Neural cell (in vitro differentiated cells): Measurements from ENCODE around the gene ELAC1. TPM values are rescaled to one million over a fixed set of nuclear protein-coding genes. Genes with fewer than 3 reads are reported as not detected.

ENCODE experiments used
- H2AFZ ChIP-seq: fragments of 200-600, 300-800 bp; sonication (generic), shearing (Covaris generic); 2 replicates; pipeline ENCODE4 v1.6.0; 2014; ENCODE audit warnings: low read depth, mild to moderate bottlenecking, antibody characterized with exemption, low read length, moderate library complexity
- H3F3A ChIP-seq: fragments of 200-600 bp; shearing (Covaris generic); 2 replicates; pipeline ENCODE4 v1.6.1; 2016; ENCODE audit warnings: mild to moderate bottlenecking, moderate library complexity, mixed read lengths, antibody characterized with exemption, low read length; ENCODE audit not compliant: insufficient read depth, poor library complexity, severe bottlenecking
- H3K27ac ChIP-seq: fragments of 200-600, 300-800 bp; sonication (generic), shearing (Covaris generic); 2 replicates; pipeline ENCODE4 v1.5.1; 2014; ENCODE audit warnings: mild to moderate bottlenecking, low read length, moderate library complexity
- H3K27me3 ChIP-seq: fragments of 300-800, 200-600 bp; sonication (generic), shearing (Covaris generic); 2 replicates; pipeline ENCODE4 v1.6.0; 2014; ENCODE audit warnings: mild to moderate bottlenecking, low read depth, low read length, moderate library complexity; ENCODE audit not compliant: insufficient read depth
- H3K36me3 ChIP-seq: fragments of 300-800, 200-600 bp; sonication (generic), shearing (Covaris generic); 2 replicates; pipeline ENCODE4 v1.5.1; 2014; ENCODE audit warnings: mild to moderate bottlenecking, antibody characterized with exemption, low read length, moderate library complexity; ENCODE audit not compliant: insufficient read depth
- H3K4me2 ChIP-seq: fragments of 300-800, 200-600 bp; sonication (generic), shearing (Covaris generic); 2 replicates; pipeline ENCODE4 v1.6.0; 2014; ENCODE audit warnings: mild to moderate bottlenecking, low read length
- H3K4me3 ChIP-seq: fragments of 300-800, 200-600 bp; sonication (generic), shearing (Covaris generic); 2 replicates; pipeline ENCODE4 v1.5.1; 2014; ENCODE audit warnings: mild to moderate bottlenecking, low read length, moderate library complexity
- H3K79me2 ChIP-seq: fragments of 200-600 bp; shearing (Covaris generic); replicated peaks from 2 replicates; pipeline ENCODE4 v1.6.0; 2014; ENCODE audit warnings: mild to moderate bottlenecking, low read length, moderate library complexity; ENCODE audit not compliant: insufficient read depth
- H3K9ac ChIP-seq: fragments of 300-800, 200-600 bp; sonication (generic), shearing (Covaris generic); 2 replicates; pipeline ENCODE4 v1.6.1; 2016; ENCODE audit warnings: mild to moderate bottlenecking, low read length, mixed read lengths
- H3K9me2 ChIP-seq: fragments of 200-600 bp; shearing (Covaris generic); 2 replicates; pipeline ENCODE4 v1.6.1; 2016; ENCODE audit warnings: mild to moderate bottlenecking, low read length, mixed read lengths; ENCODE audit not compliant: insufficient read depth
- H3K9me3 ChIP-seq: fragments of 200-600, 300-800 bp; sonication (generic), shearing (Covaris generic); 2 replicates; pipeline ENCODE4 v1.6.1; 2016; ENCODE audit warnings: mild to moderate bottlenecking, mixed run types, low read length, moderate library complexity, mixed read lengths
- H4K20me1 ChIP-seq: fragments of 200-600 bp; shearing (Covaris generic); 2 replicates; pipeline ENCODE4 v1.6.1; 2016; ENCODE audit warnings: mild to moderate bottlenecking, mixed run types; ENCODE audit not compliant: insufficient read depth
- CTCF ChIP-seq: fragments of 450-650 bp; IDR thresholded peaks from 2 replicates; pipeline ENCODE4 v1.5.1; 2014; ENCODE audit warnings: antibody characterized with exemption, mild to moderate bottlenecking, moderate library complexity; ENCODE audit not compliant: poor library complexity, severe bottlenecking
- EP300 ChIP-seq: fragments of 450-650 bp; conservative IDR thresholded peaks from 2 replicates; pipeline ENCODE4 v1.6.1; 2014; ENCODE audit warnings: antibody characterized with exemption, mild to moderate bottlenecking, moderate library complexity; ENCODE audit not compliant: poor library complexity, severe bottlenecking
- EZH2 ChIP-seq: fragments of 200-600, 300-800 bp; shearing (Covaris generic), sonication (generic); IDR thresholded peaks from 2 replicates; pipeline ENCODE4 v1.6.1; 2014; ENCODE audit warnings: antibody characterized with exemption, low read length, borderline replicate concordance, mild to moderate bottlenecking; ENCODE audit not compliant: insufficient read depth, poor library complexity, severe bottlenecking
- MXI1 ChIP-seq: fragments of 450-650 bp; conservative IDR thresholded peaks from 2 replicates; pipeline ENCODE4 v1.6.1; 2014; ENCODE audit warnings: antibody characterized with exemption, mild to moderate bottlenecking; ENCODE audit not compliant: poor library complexity, severe bottlenecking
- POLR2AphosphoS5 ChIP-seq: IDR thresholded peaks from 2 replicates; pipeline ENCODE4 v1.6.1; 2012
- RAD21 ChIP-seq: fragments of 450-650 bp; conservative IDR thresholded peaks from 2 replicates; pipeline ENCODE4 v1.6.1; 2014; ENCODE audit warnings: antibody characterized with exemption, mild to moderate bottlenecking, moderate library complexity
- REST ChIP-seq: IDR thresholded peaks from 2 replicates; pipeline ENCODE4 v1.6.1; 2012; ENCODE audit warnings: borderline replicate concordance
- SMC3 ChIP-seq: fragments of 450-650 bp; conservative IDR thresholded peaks from 2 replicates; pipeline ENCODE4 v1.6.1; 2014; ENCODE audit warnings: antibody characterized with exemption, mild to moderate bottlenecking, moderate library complexity; ENCODE audit not compliant: poor library complexity
- TAF1 ChIP-seq: IDR thresholded peaks from 2 replicates; pipeline ENCODE4 v1.6.1; 2012; ENCODE audit warnings: low read depth
- polyA plus RNA-seq: library from polyadenylated mRNA; depleted of rRNA; stranded (reverse); fragments of >200 nt; gene quantifications from 2 replicates; pipeline ENCODE4 v1.2.3, GENCODE V29; 2014

ELAC1 gene
- polyA plus RNA-seq, 1 donor from 2014 or later: 20.6 TPM

DNA sequence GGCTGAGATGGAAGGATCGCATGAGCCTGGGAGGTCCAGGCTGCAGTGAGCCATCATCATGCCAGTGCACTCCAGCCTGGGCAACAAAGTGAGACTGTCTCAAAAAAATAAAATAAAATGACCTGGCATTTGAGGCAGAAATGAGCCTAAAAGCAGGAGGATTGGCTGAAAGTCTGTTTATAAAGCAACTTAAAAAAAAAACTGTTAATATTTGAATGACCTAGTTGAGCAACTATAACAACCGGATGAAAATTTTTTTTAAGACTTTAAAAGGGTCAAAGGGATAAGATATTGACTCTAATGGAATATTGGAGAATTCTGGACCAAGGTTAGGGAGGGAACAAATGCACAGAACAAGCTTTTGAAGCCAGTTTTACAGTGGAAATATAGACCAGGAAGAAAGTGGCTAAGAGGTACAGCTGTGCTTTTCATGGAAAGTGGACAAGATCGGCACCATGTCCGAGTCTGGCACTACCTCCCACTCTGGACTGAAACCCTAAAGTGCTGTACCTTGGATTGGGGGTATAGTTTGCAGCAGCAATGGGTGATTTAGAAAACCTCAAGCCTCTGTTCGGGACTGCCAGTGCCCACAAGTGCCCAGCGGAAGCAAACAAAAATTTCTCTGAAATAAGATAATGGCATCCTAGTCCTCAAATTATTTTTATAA lies 33.2 kb upstream of the ELAC1 start:
- H3K4me2 ChIP-seq: no peak overlapping the region
- H3K27me3 ChIP-seq: no peaks in the 10 kb centered on the region
- no peaks in the 10 kb centered on the region for H3K9me2 ChIP-seq
- H3K9ac ChIP-seq: no peak overlapping the region
- no peak overlapping the region for H3K4me3 ChIP-seq
- no peaks in the 10 kb centered on the region for H3K9me3 ChIP-seq
- no peaks in the 10 kb centered on the region for H3K36me3 ChIP-seq
- no peaks in the 10 kb centered on the region for H3F3A ChIP-seq
- no peaks in the 10 kb centered on the region for H3K79me2 ChIP-seq
- no peaks in the 10 kb centered on the region for H4K20me1 ChIP-seq
- TF ChIP-seq MXI1: no peak
- no peak for TF ChIP-seq TAF1
- TF ChIP-seq CTCF: no peak
- no peak for TF ChIP-seq REST
- no peak for TF ChIP-seq EP300
- H2AFZ ChIP-seq: no peak overlapping the region
- no peak overlapping the region for H3K27ac ChIP-seq

- H3K27ac ChIP-seq: peak overlapping the region; percentile 44
- peak; percentile 74 for TF ChIP-seq MXI1
- no peak for TF ChIP-seq POLR2AphosphoS5
Observed at GRCh38 chr18:50935493-50936191, 32.2 kb upstream of the ELAC1 start.

DNA sequence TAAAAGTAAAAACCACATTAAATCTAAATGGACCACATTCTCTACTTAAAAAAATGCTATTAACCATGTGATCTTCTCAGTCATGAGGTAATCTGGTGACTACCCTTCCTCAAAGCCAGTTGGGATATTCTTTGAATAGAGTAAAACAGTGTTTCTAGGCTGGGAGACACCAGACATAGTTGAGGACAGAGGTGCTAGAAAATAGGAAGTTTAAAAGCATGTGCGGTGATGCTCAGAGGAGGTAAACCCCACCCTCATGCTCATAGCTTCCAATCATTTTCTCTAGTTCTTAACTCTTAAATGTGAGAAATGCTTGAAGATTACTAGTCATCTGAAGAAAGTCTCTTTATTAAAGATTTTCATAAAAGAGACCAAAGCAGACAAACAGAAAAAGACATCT lies 30.7 kb upstream of the ELAC1 start:
- Histone ChIP-seq H3F3A (no peaks in the 10 kb centered on the region), H4K20me1 (no peaks in the 10 kb centered on the region), H3K36me3 (peaks cover 2% of the 10 kb centered on the region), H3K27ac (no peak overlapping the region), H3K27me3 (no peaks in the 10 kb centered on the region), H2AFZ (no peak overlapping the region), H3K9me3 (no peaks in the 10 kb centered on the region), H3K4me2 (no peak overlapping the region), H3K4me3 (no peak overlapping the region), H3K9ac (no peak overlapping the region), H3K9me2 (no peaks in the 10 kb centered on the region), H3K79me2 (no peaks in the 10 kb centered on the region)
- no peak for TF ChIP-seq EP300
- TF ChIP-seq RAD21: no peak
- TF ChIP-seq SMC3: no peak
- no peak for TF ChIP-seq POLR2AphosphoS5
- no peak for TF ChIP-seq CTCF
- TF ChIP-seq MXI1: no peak
- no peak for TF ChIP-seq TAF1
- no peak for TF ChIP-seq EZH2

More at GRCh38 chr18:50935493-50936191, 32.2 kb upstream of the ELAC1 start:
- H3F3A ChIP-seq: no peaks in the 10 kb centered on the region
- H3K4me3 ChIP-seq: peak overlapping the region; percentile 15
- H4K20me1 ChIP-seq: no peaks in the 10 kb centered on the region
- H3K36me3 ChIP-seq: peaks cover 2% of the 10 kb centered on the region
- H2AFZ ChIP-seq: no peak overlapping the region
- H3K9ac ChIP-seq: no peak overlapping the region
- H3K79me2 ChIP-seq: no peaks in the 10 kb centered on the region
- no peaks in the 10 kb centered on the region for H3K9me3 ChIP-seq
- peak overlapping the region; percentile 46 for H3K4me2 ChIP-seq
- H3K9me2 ChIP-seq: no peaks in the 10 kb centered on the region
- no peaks in the 10 kb centered on the region for H3K27me3 ChIP-seq
